Ascending aorta (tissue), 2 donors: ENCODE measurements around the gene GABBR2. TPM values are rescaled to one million over a fixed set of nuclear protein-coding genes. Genes with fewer than 3 reads are reported as not detected.

Experiments used
- DNase-seq, 2 donors: peaks; one replicate each; pipeline ENCODE4 v3.0.0-alpha.2; 2019; ENCODE audit warnings: low spot score in 2 of 2
- H3K27ac ChIP-seq, 2 donors: fragments of 200-600 bp; sonication (generic); one replicate each; pipeline ENCODE4 v1.5.1; 2016 to 2017; ENCODE audit warnings: mild to moderate bottlenecking in 1 of 2
- H3K27me3 ChIP-seq: fragments of 200-600 bp; sonication (generic); one replicate; pipeline ENCODE4 v1.5.1; 2017
- H3K36me3 ChIP-seq, 2 donors: fragments of 200-600 bp; sonication (generic); one replicate each; pipeline ENCODE4 v1.5.1; 2016
- H3K4me1 ChIP-seq, 2 donors: fragments of 200-600 bp; sonication (generic); one replicate each; pipeline ENCODE4 v1.5.1; 2016 to 2017; ENCODE audit warnings: mild to moderate bottlenecking in 1 of 2
- H3K4me3 ChIP-seq, 2 donors: fragments of 200-600 bp; sonication (generic); one replicate each; pipeline ENCODE4 v1.5.1; 2016 to 2017; ENCODE audit warnings: mild to moderate bottlenecking in 1 of 2
- H3K9me3 ChIP-seq, 2 donors: fragments of 200-600 bp; sonication (generic); one replicate each; pipeline ENCODE4 v1.5.1; 2016
- intact Hi-C: fragments of 100-400 bp; cut with DNase I; formaldehyde crosslinking; loops from one replicate; pipeline ENCODE4 v1.15.1; 2023
- total RNA-seq: library from RNA; depleted of rRNA; stranded (reverse); fragments of >200 nt; gene quantifications from one replicate; pipeline ENCODE4 v1.1.0, GENCODE V29; 2016
- TF ChIP-seq, protein P1 (sequence below), 3 experiments: fragments of 200-600 bp in 2 of 3; fragments of 450-650 bp in 1 of 3; sonication (generic) in 2 of 3; IDR thresholded peaks; one replicate each; pipeline ENCODE4 v1.5.1; 2016 to 2019; ENCODE audit warnings: antibody characterized with exemption in 3 of 3, mild to moderate bottlenecking in 1 of 3, moderate library complexity in 1 of 3

The GABBR2 gene
- total RNA-seq, 1 donor from 2014 or later = not detected

DNA sequence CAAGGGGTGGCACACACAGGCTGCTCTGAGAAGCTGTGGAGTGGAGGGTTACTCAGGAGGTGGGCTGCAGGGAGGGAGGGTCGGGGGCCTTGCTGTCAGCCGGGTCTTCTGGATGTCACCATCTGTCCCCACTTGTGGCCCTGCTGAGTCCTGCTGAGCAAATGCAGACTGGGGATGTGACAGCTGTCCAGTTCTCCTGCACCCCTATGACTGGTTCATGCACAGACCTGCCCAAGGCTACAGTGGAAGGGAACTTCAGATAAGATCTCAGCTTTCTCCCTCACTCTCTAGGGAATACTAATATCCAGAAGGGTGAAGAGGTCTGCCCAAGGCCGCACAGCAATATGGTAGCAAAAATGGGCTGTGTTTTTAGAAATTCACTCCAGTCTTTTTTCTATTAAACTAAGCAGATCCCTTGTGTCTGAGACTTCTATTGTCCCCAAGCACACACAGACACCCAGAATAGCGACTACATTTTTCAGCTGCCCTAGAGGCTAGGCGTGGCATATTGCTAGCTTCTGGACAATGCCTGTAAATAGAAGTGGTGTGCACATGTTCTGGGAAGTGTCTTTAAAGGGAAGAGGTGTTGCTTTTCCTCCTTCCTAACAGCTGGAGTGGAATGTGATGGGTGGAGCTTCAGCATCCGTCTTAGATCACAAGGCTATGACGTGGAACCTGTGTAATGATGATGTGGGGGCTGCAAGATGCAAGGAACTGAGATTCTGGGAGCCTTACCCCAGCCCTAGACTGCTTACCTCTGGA, 402.2 kb downstream of the GABBR2 start:
- no peaks in the 10 kb centered on the region for H3K9me3 ChIP-seq
- H3K4me3 ChIP-seq = no peak overlapping the region
- intact Hi-C loops = no loop called here
- TF ChIP-seq, protein P1, sequence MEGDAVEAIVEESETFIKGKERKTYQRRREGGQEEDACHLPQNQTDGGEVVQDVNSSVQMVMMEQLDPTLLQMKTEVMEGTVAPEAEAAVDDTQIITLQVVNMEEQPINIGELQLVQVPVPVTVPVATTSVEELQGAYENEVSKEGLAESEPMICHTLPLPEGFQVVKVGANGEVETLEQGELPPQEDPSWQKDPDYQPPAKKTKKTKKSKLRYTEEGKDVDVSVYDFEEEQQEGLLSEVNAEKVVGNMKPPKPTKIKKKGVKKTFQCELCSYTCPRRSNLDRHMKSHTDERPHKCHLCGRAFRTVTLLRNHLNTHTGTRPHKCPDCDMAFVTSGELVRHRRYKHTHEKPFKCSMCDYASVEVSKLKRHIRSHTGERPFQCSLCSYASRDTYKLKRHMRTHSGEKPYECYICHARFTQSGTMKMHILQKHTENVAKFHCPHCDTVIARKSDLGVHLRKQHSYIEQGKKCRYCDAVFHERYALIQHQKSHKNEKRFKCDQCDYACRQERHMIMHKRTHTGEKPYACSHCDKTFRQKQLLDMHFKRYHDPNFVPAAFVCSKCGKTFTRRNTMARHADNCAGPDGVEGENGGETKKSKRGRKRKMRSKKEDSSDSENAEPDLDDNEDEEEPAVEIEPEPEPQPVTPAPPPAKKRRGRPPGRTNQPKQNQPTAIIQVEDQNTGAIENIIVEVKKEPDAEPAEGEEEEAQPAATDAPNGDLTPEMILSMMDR (IDR thresholded peaks at IDR 0.05) = no peak
- H3K27ac ChIP-seq = no peak overlapping the region
- H3K27me3 ChIP-seq = no peaks in the 10 kb centered on the region
- no peaks in the 10 kb centered on the region for H3K36me3 ChIP-seq
- DNase-seq = no peak
- H3K4me1 ChIP-seq = no peaks in the 10 kb centered on the region

GRCh38 chr9:98304381-98304780, 404.4 kb downstream of the GABBR2 start:
- H3K36me3 ChIP-seq = no peaks in the 10 kb centered on the region
- no peaks in the 10 kb centered on the region for H3K9me3 ChIP-seq
- H3K27me3 ChIP-seq = no peaks in the 10 kb centered on the region
- TF ChIP-seq, protein P1 (IDR thresholded peaks at IDR 0.05) = no peak
- H3K27ac ChIP-seq = no peak overlapping the region
- intact Hi-C loops = no loop called here
- H3K4me3 ChIP-seq = no peak overlapping the region
- H3K4me1 ChIP-seq = no peaks in the 10 kb centered on the region
- DNase-seq = no peak

DNA sequence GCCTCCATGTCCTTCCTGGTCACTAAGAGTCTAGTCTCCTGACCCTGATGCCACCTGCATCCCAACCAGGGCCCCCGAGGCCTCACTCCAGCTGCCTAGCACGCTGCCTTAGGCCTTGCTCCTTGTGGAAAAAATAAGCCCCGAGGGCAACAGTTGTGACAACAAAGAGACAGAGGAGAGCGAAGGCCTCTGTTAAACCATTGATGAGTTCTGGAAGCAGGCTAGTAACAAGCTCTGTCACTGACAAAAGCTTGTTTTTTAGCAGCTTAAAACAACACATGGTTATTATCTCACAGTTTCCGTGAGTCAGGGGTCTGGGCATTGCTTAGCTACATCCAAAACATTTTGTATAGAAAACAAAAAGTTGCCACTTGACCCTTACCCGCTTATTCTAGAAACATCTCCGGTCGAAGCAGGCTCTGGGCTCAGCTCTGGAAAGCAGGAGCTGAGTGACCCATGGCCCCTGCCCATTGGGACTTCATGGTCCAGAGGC, 405.1 kb downstream of the GABBR2 start:
- H3K27me3 ChIP-seq = no peaks in the 10 kb centered on the region
- TF ChIP-seq, protein P1 (IDR thresholded peaks at IDR 0.05) = no peak
- no peaks in the 10 kb centered on the region for H3K36me3 ChIP-seq
- H3K9me3 ChIP-seq = no peaks in the 10 kb centered on the region
- no peak overlapping the region for H3K4me3 ChIP-seq
- intact Hi-C loops = no loop called here
- H3K27ac ChIP-seq = no peak overlapping the region
- no peak for DNase-seq
- no peaks in the 10 kb centered on the region for H3K4me1 ChIP-seq

DNA sequence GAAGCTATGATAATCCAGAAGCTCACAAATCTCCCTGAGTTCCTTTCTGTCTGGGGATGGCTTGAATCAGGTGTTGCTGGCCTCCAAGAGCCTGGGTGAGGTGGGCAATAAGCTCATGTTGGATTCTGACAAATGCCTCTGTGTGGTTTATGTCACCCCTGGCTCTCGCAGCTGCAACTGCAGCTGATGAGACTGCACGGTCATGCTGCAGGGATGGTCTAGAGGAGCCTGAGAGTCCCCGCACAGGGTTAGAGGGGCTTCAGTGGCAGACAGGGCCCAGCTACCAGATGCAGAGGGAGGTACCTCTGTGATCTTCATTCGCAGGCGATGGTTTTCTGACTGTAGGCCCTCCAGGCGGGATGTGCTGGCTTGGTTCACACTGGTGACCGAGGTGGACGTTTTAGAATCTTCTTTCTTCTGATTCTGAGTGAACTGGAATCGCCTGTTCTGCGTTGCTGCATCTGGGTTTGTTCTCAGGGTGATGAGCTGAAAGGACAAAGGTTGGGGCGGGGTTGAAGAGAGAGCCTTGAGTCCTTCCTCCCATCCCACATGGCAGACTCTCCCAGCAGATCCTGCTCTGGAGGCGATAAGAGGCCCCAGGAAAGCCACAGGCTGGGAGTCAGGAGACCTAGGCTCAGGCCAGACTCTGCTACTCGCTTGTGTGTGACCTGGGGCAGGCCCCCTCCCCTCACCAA, 405.6 kb downstream of the GABBR2 start:
- TF ChIP-seq, protein P1 (IDR thresholded peaks at IDR 0.05) = no peak
- H3K9me3 ChIP-seq = no peaks in the 10 kb centered on the region
- no peak for DNase-seq

DNA sequence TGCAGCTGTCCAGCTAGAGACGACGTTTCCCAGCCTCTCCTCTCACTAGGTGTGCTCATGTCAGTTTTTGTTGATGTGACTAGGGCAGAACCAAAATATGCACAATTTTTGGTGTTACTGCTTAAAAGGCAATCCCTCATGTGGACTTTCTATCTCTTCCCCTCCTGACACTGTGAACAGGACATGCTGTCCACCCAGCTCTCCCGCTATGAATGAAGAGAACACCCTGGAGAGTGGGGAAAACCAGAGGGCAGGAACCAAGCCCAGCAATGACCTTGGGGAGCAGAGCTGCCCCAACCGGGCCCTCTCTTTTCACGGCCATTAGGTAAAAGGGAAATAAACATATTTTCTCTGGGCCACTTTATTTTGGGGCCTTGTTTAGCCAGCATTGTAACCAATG, 406.6 kb downstream of the GABBR2 start:
- H3K27ac ChIP-seq = no peak overlapping the region
- no peaks in the 10 kb centered on the region for H3K36me3 ChIP-seq
- intact Hi-C loops = no loop called here
- H3K4me3 ChIP-seq = no peak overlapping the region
- H3K9me3 ChIP-seq = no peaks in the 10 kb centered on the region
- TF ChIP-seq, protein P1 (IDR thresholded peaks at IDR 0.05) = no peak
- DNase-seq = no peak
- no peaks in the 10 kb centered on the region for H3K27me3 ChIP-seq
- H3K4me1 ChIP-seq = no peaks in the 10 kb centered on the region

More for the DNA sequence above, 405.6 kb downstream of the GABBR2 start:
- no peak overlapping the region for H3K27ac ChIP-seq
- no peaks in the 10 kb centered on the region for H3K36me3 ChIP-seq
- intact Hi-C loops = no loop called here
- no peaks in the 10 kb centered on the region for H3K4me1 ChIP-seq
- no peaks in the 10 kb centered on the region for H3K27me3 ChIP-seq
- H3K4me3 ChIP-seq = no peak overlapping the region
